ENCODE data around the gene FAM163B. TPM values are rescaled to one million over a fixed set of nuclear protein-coding genes. Genes with fewer than 3 reads are reported as not detected.

The FAM163B gene
- total and polyA plus RNA-seq, 9 of the 15 experiments (the other 6 are each of a cell fraction or from before 2014, with no cell fraction given), result not detected

GRCh38 chr9:133557581-133557980 is 51.6 kb downstream of the FAM163B start (continued):
- TF ChIP-seq ZNF780A (CRISPR knock-in tag; IDR thresholded peaks at IDR 0.05), result no peak
- no peak for TF ChIP-seq SMARCC2 (IDR thresholded peaks at IDR 0.05; ENCODE audit: low read depth)
- no peak for TF ChIP-seq SNAPC5 (CRISPR knock-in tag; IDR thresholded peaks at IDR 0.05)
- TF ChIP-seq GTF2F1 (IDR thresholded peaks at IDR 0.05; ENCODE audit: low read depth, low read length), result no peak
- no peak for TF ChIP-seq ZKSCAN8 (CRISPR knock-in tag; IDR thresholded peaks at IDR 0.05)
- no peak for TF ChIP-seq NEUROD1 (IDR thresholded peaks at IDR 0.05; ENCODE audit: borderline replicate concordance, low read depth, low read length, partially characterized antibody)

DNA sequence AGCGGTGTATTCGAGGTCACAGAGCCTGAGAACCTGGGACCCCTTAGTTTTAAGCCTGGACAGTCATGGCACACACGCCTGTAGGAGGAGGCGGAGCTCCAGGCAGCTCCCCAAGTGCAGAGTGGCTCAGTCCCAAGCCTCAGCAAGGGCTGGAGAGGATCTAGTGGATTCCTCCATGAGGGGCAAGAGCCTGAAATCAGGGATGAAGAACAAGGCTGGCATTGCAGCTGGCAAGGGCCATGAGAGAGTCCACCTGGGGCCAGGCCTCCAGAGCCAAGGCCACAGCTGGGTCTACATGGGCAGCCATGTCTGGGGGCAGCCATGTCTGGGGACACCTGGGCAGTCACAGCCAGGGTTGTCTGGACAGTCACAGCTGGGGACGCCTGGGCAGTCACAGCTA is 52.8 kb downstream of the FAM163B start:
- Histone ChIP-seq H4K20me1 (replicated peaks; ENCODE audit: control insufficient read depth, insufficient read depth, low read length) (no peaks in the 10 kb centered on the region), H3K27me3 (ENCODE audit: control insufficient read depth in 2 of 2, insufficient read depth in 2 of 2, low read length in 2 of 2) (peaks cover 8 to 45% of the 10 kb centered on the region in 2 experiments; a peak in 4 of 5 replicates), H2AFZ (ENCODE audit: low read depth, low read length) (no peak overlapping the region), H3K4me2 (ENCODE audit: insufficient read depth, low read length) (no peak overlapping the region), H3K4me1 (replicated peaks in 1 of 2; ENCODE audit: control insufficient read depth in 2 of 2, insufficient read depth in 2 of 2, low read length in 2 of 2) (peaks cover 7 to 17% of the 10 kb centered on the region in 2 experiments; a peak in 4 of 5 replicates), H3K4me3 (no peak overlapping the region), H3K79me2 (ENCODE audit: control insufficient read depth, insufficient read depth, low read length) (no peaks in the 10 kb centered on the region), H3K9me3 (replicated peaks; ENCODE audit: control insufficient read depth, insufficient read depth, low read depth, low read length) (no peaks in the 10 kb centered on the region), H3K9ac (ENCODE audit: insufficient read depth in 1 of 2, low read depth in 2 of 2, low read length in 2 of 2) (no peak overlapping the region; a peak in 1 of 4 replicates), H3K9me1 (ENCODE audit: control insufficient read depth, insufficient read depth, low read length) (peaks cover 2% of the 10 kb centered on the region), H3K27ac (ENCODE audit: extremely low read depth, low read depth, low read length) (no peak overlapping the region), H3K36me3 (ENCODE audit: control insufficient read depth, insufficient read depth, low read length) (no peaks in the 10 kb centered on the region)
- 5% methylated on average over 5 of the region's 5 CpGs for WGBS (ENCODE audit: insufficient coverage, low coverage, missing lambda C conversion rate)
- ChIA-PET POLR2A (interaction anchor here (0.6 kb wide), 1 partner anchor 151 kb away, joined by 3 read pairs; no protein-coding TSS in a partner anchor), CTCF (ENCODE audit: low intra/inter-chr PET ratio) (no interaction called here)
- FAIRE-seq (no peak), ATAC-seq (no peak), DNase-seq (ENCODE audit: extremely low read depth in 1 of 4, low spot score in 3 of 4) (no peak)
- intact Hi-C loops (cut with micrococcal nuclease), result no loop called here
- BruUV-seq (replicated peaks), result no TSS peak
- in situ Hi-C loops (cut with MboI), result no loop called here
- no peak for TF ChIP-seq RBM22 (IDR thresholded peaks at IDR 0.05; ENCODE audit: low read depth, low read length, poor library complexity, severe bottlenecking)
- TF ChIP-seq ILK (tag; IDR thresholded peaks at IDR 0.05; ENCODE audit: borderline replicate concordance, low read depth), result no peak
- no peak for TF ChIP-seq PHF8 (IDR thresholded peaks at IDR 0.05; ENCODE audit: borderline replicate concordance, low read length)
- TF ChIP-seq, protein P1, sequence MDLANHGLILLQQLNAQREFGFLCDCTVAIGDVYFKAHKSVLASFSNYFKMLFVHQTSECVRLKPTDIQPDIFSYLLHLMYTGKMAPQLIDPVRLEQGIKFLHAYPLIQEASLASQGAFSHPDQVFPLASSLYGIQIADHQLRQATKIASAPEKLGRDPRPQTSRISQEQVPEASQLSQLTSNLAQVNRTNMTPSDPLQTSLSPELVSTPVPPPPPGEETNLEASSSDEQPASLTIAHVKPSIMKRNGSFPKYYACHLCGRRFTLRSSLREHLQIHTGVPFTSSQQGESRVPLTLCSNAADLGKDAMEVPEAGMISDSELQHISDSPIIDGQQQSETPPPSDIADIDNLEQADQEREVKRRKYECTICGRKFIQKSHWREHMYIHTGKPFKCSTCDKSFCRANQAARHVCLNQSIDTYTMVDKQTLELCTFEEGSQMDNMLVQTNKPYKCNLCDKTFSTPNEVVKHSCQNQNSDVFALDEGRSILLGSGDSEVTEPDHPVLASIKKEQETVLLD (IDR thresholded peaks at IDR 0.05), result no peak
- TF ChIP-seq ZNF699 (CRISPR knock-in tag; IDR thresholded peaks at IDR 0.05; ENCODE audit: insufficient replicate concordance), result no peak
- TF ChIP-seq CEBPB (tag; IDR thresholded peaks at IDR 0.05), result no peak
- TF ChIP-seq, protein P2, sequence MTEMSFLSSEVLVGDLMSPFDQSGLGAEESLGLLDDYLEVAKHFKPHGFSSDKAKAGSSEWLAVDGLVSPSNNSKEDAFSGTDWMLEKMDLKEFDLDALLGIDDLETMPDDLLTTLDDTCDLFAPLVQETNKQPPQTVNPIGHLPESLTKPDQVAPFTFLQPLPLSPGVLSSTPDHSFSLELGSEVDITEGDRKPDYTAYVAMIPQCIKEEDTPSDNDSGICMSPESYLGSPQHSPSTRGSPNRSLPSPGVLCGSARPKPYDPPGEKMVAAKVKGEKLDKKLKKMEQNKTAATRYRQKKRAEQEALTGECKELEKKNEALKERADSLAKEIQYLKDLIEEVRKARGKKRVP (CRISPR knock-in tag; IDR thresholded peaks at IDR 0.05), result no peak
- TF ChIP-seq EP300 (IDR thresholded peaks at IDR 0.05; ENCODE audit: low read length), result no peak
- no peak for TF ChIP-seq NONO (IDR thresholded peaks at IDR 0.05; ENCODE audit: low read depth in 2 of 2, low read length in 1 of 2)

Data from K562 (cell line).